HepG2 (cell line): Measurements from ENCODE around the gene LRIG1. TPM values are rescaled to one million over a fixed set of nuclear protein-coding genes. Genes with fewer than 3 reads are reported as not detected.

Experiments
- AHR ChIP-seq: IDR thresholded peaks from 2 replicates; pipeline ENCODE4 v1.6.1; 2018; ENCODE audit warnings: missing genetic modification reagents, missing compliant biosample characterization
- ARID5B ChIP-seq: IDR thresholded peaks from 2 replicates; pipeline ENCODE4 v1.4.0; 2020; ENCODE audit warnings: mild to moderate bottlenecking, missing genetic modification reagents
- MAZ ChIP-seq, 2 experiments: sonication (generic) in 1 of 2; formaldehyde crosslinking in 1 of 2; IDR thresholded peaks; 2 replicates each; pipeline versions ENCODE4 v1.5.0 to v1.6.1; 2012 to 2020; ENCODE audit warnings: low read depth in 2 of 2, mild to moderate bottlenecking in 2 of 2, borderline replicate concordance in 1 of 2, improper control_type of control experiment in 1 of 2, low read length in 1 of 2, missing genetic modification reagents in 1 of 2, moderate library complexity in 1 of 2
- REPIN1 ChIP-seq: sonication (generic); formaldehyde crosslinking; IDR thresholded peaks from 2 replicates; pipeline ENCODE4 v1.8.0; 2022; ENCODE audit warnings: missing genetic modification reagents, low read depth, mild to moderate bottlenecking, borderline replicate concordance
- SAFB2 ChIP-seq: sonication (generic); formaldehyde crosslinking; IDR thresholded peaks from 2 replicates; pipeline ENCODE4 v1.5.1; 2020; ENCODE audit warnings: missing genetic modification reagents, low read depth, mild to moderate bottlenecking, borderline replicate concordance
- SP2 ChIP-seq: sonication (generic); formaldehyde crosslinking; IDR thresholded peaks from 2 replicates; pipeline ENCODE4 v1.5.1; 2020; ENCODE audit warnings: mild to moderate bottlenecking, missing genetic modification reagents
- ZBTB1 ChIP-seq: sonication (generic); formaldehyde crosslinking; IDR thresholded peaks from 2 replicates; pipeline ENCODE4 v1.4.0; 2020; ENCODE audit warnings: missing genetic modification reagents, borderline replicate concordance
- ZBTB4 ChIP-seq: sonication (generic); formaldehyde crosslinking; IDR thresholded peaks from 2 replicates; pipeline ENCODE4 v1.4.0; 2020; ENCODE audit warnings: missing genetic modification reagents, mild to moderate bottlenecking, borderline replicate concordance
- ZFAT ChIP-seq: sonication (generic); formaldehyde crosslinking; conservative IDR thresholded peaks from 2 replicates; pipeline ENCODE4 v1.8.1; 2023; ENCODE audit warnings: missing genetic modification reagents, inconsistent platforms
- ZNF660 ChIP-seq: sonication (generic); formaldehyde crosslinking; IDR thresholded peaks from 2 replicates; pipeline ENCODE4 v1.5.1; 2020; ENCODE audit warnings: mild to moderate bottlenecking, low read depth, missing genetic modification reagents, borderline replicate concordance
- ZSCAN12 ChIP-seq: sonication (generic); formaldehyde crosslinking; IDR thresholded peaks from 2 replicates; pipeline ENCODE4 v1.9.0; 2021; ENCODE audit warnings: mild to moderate bottlenecking, missing genetic modification reagents
- polyA plus RNA-seq, 8 experiments: library from polyadenylated mRNA; depleted of rRNA in 3 of 8; stranded (reverse) in 7 of 8; unstranded in 1 of 8; fragments of >200 nt; fragmentation: Illumina TruSeq in 4 of 8; extraction: Trizol in 4 of 8; gene quantifications; 2 replicates each; pipeline versions ENCODE4 v1.2.1 to v1.2.3, GENCODE V29; 2011 to 2016; ENCODE audit warnings: low read depth in 4 of 8, missing spikeins in 1 of 8, mixed read lengths in 1 of 8; ENCODE audit not compliant: insufficient read depth in 1 of 8
- total RNA-seq, 5 experiments: library from RNA; depleted of rRNA; stranded (reverse); fragments of >200 nt; fragmentation: Illumina TruSeq; extraction: Trizol; gene quantifications; 2 replicates each; pipeline ENCODE4 v1.2.3, GENCODE V29; 2016; ENCODE audit warnings: low read depth in 1 of 5
- TF ChIP-seq, protein P1 (sequence below): sonication (generic); formaldehyde crosslinking; IDR thresholded peaks from 2 replicates; pipeline ENCODE4 v1.8.0; 2022; ENCODE audit warnings: missing genetic modification reagents, mild to moderate bottlenecking, borderline replicate concordance
- TF ChIP-seq, protein P2 (sequence below): sonication (generic); formaldehyde crosslinking; IDR thresholded peaks from 2 replicates; pipeline ENCODE4 v1.5.0; 2020; ENCODE audit warnings: mild to moderate bottlenecking, missing genetic modification reagents, borderline replicate concordance
- TF ChIP-seq, protein P3 (sequence below): IDR thresholded peaks from 2 replicates; pipeline ENCODE4 v1.6.1; 2012; ENCODE audit warnings: inconsistent platforms

The LRIG1 gene
- total and polyA plus RNA-seq, 2 of the 13 experiments (the other 11 are each of a cell fraction or from before 2014, with no cell fraction given) = 17.8 to 24.8 TPM

GRCh38 chr3:66463054-66463631 lies 37.7 kb downstream of the LRIG1 start (continued):
- TF ChIP-seq, protein P1, sequence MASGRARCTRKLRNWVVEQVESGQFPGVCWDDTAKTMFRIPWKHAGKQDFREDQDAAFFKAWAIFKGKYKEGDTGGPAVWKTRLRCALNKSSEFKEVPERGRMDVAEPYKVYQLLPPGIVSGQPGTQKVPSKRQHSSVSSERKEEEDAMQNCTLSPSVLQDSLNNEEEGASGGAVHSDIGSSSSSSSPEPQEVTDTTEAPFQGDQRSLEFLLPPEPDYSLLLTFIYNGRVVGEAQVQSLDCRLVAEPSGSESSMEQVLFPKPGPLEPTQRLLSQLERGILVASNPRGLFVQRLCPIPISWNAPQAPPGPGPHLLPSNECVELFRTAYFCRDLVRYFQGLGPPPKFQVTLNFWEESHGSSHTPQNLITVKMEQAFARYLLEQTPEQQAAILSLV (CRISPR knock-in tag) = no peak
- no peak for TF ChIP-seq ZBTB4 (CRISPR knock-in tag)
- TF ChIP-seq ZFAT (CRISPR knock-in tag) = no peak
- TF ChIP-seq AHR (CRISPR knock-in tag) = no peak
- no peak for TF ChIP-seq SP2 (CRISPR knock-in tag)
- TF ChIP-seq MAZ (IDR thresholded peaks at IDR 0.05; ENCODE audit: borderline replicate concordance, low read depth, low read length) = no peak
- no peak for TF ChIP-seq MAZ (CRISPR knock-in tag; IDR thresholded peaks at IDR 0.05; ENCODE audit: low read depth)
- TF ChIP-seq SAFB2 (CRISPR knock-in tag) = no peak
- TF ChIP-seq ZNF660 (CRISPR knock-in tag) = no peak
- 0 out of 2 replicates have a peak, but pooled peaks have one; percentile 32 for TF ChIP-seq REPIN1
- peak; percentile 92 for TF ChIP-seq ARID5B (CRISPR knock-in tag)
- TF ChIP-seq, protein P2, sequence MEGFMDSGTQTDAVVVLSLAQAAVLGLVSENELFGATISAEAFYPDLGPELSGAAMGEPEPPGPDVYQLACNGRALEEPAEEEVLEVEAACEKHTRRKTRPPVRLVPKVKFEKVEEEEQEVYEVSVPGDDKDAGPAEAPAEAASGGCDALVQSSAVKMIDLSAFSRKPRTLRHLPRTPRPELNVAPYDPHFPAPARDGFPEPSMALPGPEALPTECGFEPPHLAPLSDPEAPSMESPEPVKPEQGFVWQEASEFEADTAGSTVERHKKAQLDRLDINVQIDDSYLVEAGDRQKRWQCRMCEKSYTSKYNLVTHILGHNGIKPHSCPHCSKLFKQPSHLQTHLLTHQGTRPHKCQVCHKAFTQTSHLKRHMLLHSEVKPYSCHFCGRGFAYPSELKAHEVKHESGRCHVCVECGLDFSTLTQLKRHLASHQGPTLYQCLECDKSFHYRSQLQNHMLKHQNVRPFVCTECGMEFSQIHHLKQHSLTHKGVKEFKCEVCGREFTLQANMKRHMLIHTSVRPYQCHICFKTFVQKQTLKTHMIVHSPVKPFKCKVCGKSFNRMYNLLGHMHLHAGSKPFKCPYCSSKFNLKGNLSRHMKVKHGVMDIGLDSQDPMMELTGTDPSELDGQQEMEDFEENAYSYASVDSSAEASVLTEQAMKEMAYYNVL (CRISPR knock-in tag) = peak; percentile 38; the same call in 1 of the 2 replicates
- no peak for TF ChIP-seq ZSCAN12 (CRISPR knock-in tag)
- no peak for TF ChIP-seq ZBTB1 (CRISPR knock-in tag)
- TF ChIP-seq, protein P3, sequence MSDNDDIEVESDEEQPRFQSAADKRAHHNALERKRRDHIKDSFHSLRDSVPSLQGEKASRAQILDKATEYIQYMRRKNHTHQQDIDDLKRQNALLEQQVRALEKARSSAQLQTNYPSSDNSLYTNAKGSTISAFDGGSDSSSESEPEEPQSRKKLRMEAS = no peak
